GM21529 (cell line): ENCODE data around the gene TRAPPC2.
"Not testable (repeated sequence)": the region's sequence is repeated elsewhere in the genome, so short reads cannot be mapped to it uniquely, and the experiment has no call there.

ENCODE experiments used
- ATAC-seq: cut with Tn5 transposase; IDR thresholded peaks from one replicate; pipeline ENCODE4 v1.9.1; 2021; ENCODE audit not compliant: unreplicated experiment

TRAPPC2 gene

DNA sequence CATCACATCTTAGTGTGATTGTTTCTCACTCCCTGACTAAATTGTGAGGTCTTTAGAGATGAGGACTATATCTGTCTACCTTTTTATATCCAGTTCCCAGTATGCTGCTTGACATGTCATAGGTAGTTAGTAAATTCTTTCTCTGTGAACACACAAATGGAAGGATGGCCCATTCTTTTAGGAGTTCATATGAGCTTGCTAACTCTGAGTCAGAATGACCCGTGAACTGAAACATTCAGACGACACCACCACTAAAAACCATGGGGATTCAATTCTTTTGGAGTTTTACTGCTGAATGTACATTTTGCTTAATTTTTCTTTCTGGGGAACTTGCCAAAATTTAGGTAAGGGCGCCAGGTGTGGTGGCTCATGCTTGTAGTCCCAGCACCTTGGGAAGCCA, 14.1 kb upstream of the TRAPPC2 start:
- ATAC-seq: no peak

GRCh38 chrX:13747836-13748235, 13.4 kb upstream of the TRAPPC2 start:
- ATAC-seq: no peak

DNA sequence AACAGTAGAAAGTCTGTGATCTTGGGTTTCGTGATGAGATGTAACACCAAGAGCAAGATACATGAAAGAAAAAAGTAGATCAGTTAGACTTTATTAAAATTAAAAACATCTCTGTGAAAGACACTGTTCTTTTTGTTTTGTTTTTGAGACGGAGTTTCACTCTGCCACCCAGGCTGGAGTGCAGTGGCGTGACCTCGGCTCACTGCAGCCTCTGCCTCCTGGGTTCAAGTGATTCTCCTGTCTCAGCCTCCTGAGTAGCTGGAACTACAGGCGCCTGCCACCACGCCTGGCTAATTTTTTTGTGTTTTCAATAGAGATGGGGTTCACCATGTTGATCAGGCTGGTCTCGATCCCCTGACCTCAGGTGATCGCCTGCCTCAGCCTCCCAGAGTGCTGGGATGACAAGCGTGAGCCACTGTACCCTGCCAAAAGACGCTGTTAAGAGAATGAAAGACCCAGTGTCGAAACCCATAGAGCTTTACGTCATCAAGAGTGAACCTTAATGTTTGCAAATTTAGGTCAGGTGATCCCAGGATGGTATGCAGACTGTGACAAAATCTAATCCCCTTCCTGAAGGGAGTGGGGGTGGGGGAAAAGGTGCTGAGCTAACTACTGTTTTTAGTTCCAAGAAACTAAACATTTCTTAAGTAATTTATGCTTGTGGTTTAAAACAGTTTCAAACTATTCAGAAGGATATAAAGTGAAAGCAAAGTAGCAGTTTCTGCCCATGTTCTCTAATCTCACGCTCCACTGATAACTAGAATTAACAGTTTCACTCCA, 8.2 kb upstream of the TRAPPC2 start:
- ATAC-seq: peak; percentile 92

GRCh38 chrX:13741695-13742094, 7.3 kb upstream of the TRAPPC2 start:
- ATAC-seq: no peak

- ATAC-seq: no peak
These were observed 914 bp downstream of the TRAPPC2 start for GRCh38 chrX:13733506-13733905.

GRCh38 chrX:13732246-13733067, 2.0 kb downstream of the TRAPPC2 start:
- ATAC-seq: no peak

DNA sequence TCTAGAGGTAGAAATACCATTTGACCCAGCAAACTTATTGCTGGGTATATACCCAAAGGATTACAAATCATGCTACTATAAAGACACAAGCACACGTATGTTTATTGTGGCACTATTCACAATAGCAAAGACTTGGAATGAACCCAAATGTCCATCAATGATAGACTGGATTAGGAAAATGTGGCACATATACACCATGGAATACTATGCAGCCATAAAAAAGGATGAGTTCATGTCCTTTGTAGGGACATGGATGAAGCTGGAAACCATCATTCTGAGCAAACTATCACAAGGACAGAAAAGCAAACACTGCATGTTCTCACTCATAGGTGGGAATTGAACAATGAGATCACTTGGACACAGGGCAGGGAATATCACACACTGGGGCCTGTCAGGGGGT, 3.9 kb downstream of the TRAPPC2 start:
- ATAC-seq: not testable (repeated sequence)

DNA sequence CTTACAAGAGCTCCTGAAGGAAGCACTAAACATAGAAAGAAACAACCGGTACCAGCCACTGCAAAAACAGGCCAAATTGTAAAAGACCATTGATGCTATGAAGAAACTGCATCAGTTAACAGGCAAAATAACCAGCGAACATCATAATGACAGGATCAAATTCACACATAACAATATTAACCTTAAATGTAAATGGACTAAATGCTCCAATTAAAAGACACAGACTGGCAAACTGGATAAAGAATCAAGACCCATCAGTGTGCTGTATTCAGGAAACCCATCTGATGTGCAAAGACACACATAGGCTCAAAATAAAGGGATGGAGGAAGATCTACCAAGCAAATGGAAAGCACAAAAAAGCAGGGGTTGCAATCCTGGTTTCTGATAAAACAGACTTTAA, 7.8 kb downstream of the TRAPPC2 start:
- ATAC-seq: not testable (repeated sequence)

DNA sequence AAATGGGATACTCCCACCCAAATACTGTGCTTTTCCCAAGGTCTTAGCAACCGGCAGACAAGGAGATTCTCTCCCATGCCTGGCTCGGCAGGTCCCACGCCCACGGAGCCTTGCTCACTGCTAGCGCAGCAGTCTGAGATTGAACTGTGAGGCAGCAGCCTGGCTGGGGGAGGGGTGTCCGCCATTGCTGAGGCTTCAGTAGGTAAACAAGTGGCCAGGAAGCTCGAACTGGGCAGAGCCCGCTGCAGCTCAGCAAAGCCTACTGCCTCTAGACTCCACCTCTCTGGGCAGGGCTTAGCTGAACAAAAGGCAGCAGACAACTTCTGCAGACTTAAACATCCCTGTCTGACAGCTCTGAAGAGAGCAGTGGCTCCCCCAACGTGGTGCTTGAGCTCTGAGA, 9.5 kb downstream of the TRAPPC2 start:
- ATAC-seq: not testable (repeated sequence)

DNA sequence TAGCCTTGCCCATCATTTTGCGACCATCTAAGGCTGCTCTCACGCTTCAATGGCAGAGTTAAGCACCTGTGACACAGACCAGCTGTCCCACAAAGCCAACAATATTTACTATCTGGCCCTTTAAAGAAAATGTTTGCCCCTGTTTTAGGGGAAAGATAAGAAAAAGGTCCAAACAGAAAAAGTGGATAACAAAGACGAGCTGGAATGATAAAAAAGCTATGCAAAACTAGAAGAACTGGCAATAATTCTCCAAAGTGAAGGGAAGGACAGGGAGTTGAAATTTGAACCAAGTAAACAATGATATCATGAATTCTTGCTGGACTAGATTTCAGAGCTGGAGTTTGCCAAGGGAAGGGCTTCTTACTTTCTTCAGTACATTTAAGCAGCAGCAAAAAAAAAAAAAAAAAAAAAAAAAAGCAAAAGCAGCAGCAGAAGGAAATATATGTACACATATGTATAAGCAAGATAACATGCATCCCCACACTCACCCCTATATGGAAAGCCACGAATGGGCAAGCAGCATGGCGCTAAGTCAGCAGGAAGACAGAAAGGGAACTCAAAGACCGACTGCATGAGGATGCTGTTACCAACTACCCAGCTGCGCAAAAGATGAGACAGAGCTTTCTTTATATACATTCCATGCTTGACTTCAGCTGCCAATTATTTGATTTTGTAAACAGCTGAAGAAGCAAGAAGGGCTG, 12.5 kb downstream of the TRAPPC2 start:
- no peak for ATAC-seq

GRCh38 chrX:13721371-13721770, 13.0 kb downstream of the TRAPPC2 start:
- ATAC-seq: no peak

DNA sequence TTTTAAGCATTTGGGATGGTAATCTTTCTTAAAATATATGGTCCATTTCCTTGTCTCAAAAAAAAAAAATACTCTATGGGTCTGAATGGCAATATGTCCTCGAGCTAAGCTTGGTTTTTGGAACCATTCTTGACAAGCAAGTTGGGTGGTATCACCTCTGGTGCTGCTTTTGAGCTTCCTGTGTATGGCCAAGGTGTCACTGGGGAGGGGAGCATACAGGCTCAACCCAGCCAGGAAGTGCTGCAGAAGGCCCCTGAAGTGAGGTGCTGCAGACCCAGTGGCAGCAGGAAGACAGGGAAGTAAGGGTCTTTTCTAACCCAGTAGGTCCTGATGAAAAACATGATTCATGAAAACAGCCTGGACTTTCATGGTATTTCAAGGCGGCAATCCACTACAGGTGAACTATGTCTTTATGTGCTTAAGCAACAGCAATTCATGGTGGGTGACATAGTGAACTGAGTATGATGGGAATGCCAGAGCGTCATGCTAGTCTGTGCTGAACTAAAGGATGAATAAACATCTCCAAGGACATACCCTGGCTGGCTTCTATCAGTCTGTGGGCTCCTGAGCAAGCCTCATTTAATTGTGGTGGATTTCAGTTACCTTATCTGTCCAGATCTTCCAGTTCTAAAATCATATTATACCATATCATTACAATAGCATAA, 15.1 kb downstream of the TRAPPC2 start:
- no peak for ATAC-seq

DNA sequence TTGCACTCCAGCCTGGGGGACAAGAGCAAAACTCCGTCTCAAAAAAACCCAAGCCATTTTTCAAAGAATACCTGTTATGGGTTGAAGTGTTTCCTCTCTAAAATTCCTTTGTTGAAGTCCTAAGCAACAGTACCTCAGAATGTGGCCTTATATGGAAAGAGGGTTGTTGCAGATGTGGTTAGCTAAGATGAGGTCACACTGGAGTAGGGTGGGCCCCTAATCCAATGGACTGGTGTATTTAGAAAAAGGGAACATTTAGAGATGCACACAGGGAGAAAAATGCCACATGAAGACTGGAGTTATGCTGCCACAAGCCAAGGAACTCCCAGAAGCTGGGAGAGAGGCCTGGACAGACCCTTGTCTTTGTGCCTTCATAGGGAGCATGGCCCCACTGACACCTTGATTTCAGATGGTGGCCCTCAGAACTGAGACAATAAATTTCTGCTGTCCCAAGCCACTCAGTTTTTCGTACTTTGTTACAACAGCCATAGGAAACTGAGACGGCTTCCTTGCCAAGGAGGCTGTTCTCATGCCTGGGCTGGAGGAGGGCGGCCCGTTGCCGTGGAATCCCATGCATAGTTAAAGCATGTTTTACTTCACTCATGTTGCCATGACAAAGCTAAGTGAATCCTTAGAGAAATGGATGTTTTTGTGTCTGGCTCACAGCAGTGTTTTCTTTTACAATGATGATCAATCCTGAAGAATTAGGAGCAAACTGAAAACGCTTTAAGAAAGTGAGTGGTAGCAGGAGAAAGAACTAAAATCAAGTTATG, 16.5 kb downstream of the TRAPPC2 start:
- ATAC-seq: no peak

- no peak for ATAC-seq
These were observed 17.5 kb downstream of the TRAPPC2 start for GRCh38 chrX:13716905-13717304.

- ATAC-seq: no peak
These were observed 18.0 kb downstream of the TRAPPC2 start for GRCh38 chrX:13716455-13716854.

DNA sequence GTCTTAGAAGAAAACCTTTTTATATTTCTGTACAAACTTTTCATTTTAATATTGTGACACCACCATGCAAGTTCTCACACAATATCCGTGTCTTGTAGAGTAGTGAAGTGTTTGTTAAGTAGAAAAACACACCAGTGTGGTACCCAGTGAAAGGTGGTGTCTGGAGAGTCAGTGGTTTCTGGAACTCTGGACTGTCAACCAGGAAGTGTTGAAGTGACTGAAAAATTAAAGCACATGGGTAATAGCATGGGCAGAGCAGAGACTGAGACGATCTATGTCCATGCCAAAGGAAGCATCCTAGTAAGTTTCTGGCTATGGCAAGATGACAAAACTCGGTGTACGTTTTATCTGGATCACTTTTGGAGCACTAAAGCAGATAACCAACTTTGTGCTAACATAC, 23.3 kb downstream of the TRAPPC2 start:
- no peak for ATAC-seq

DNA sequence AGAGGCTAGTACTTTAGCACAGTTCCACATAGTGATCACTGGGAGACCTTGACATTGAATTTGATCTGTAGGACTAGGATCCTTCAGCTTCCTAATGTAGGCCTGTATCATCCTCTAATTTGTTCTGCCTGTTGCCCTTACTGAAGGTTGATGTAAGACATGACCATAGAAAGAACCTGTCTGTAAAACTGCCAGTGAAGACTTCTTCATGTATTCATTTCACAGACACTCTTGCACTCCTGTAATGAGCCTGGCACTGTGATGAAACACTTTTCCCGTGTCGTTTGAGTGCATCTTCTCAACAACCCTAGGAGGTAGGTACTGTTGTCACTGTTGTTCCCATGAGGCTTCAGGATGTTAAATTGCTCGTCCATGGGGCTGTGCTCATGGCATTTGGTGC, 30.8 kb downstream of the TRAPPC2 start:
- ATAC-seq: no peak

DNA sequence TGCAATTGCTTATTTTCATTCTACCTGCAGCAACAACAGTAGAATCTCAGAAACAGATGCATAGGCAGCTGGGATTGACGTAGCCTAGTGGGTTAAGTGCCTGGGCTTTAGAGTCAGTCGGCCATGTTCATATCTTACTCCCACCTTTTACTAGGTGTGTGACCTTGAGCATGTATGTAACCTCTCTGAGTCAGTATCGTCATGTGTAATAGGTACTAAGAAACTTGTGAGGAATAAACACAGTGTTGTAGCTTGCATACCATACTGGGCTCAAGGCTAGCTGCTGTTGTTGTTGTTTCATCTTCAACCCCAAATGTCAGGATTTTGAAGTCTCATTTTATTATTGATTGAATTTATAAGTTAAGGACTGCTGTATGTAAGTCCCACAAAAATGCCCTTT, 31.3 kb downstream of the TRAPPC2 start:
- ATAC-seq: no peak

DNA sequence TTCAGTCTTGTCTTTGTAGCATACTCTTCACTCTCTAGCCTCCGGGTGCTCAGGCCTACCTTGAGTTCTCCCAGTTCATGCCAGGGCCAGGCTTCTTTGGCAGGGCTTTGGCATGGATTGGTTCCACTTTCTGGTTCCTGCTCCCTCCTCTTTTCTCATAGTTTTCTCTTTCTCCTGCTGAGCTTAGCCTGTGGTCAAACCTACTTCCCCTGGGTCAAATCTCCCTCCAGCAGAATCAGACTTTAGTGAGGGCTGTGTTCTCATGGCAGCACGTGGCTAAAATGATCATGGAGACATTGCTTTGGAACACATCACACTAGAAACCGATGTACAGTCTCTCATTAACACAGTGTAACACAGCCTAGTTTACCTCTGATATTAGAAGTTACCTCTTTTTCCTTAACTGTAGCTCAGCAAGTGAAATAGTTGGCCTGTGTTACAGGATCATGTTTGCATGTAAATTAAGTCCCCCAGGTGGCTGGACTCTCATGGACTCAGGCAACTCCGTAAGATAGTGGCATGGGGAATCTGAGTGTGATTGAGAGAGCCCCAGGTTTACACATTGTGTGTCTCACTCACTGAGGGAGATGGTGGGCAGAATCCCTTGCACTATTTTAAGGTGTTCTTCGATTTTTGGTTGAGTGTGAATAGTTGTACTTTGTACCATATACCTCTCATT, 32.2 kb downstream of the TRAPPC2 start:
- ATAC-seq: no peak

DNA sequence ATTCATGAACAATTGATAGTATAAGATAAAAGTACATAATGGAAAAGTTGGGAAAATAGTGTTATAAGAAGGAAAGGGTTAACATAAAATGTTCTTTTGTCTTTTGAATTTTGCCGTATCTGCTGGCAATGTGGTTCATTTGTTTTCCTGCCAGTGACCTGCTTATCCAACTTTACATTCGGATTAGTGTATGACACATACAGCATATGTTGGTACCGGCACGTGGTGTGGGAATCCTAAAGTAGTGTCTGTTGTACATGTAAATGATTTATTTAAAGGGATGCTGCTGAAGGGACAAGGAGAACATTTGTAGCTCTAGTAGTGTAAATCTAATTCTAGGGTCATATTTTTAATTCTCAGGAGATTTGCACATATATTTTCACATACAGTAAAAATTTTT, 34.0 kb downstream of the TRAPPC2 start:
- ATAC-seq: no peak
